Stimulated activated CD8-positive, alpha-beta memory T cell treated with anti-CD3 and anti-CD28 coated beads, Interleukin-7, amount 100 ng/mL, for 1 hour (primary cell): Measurements from ENCODE around the gene SECISBP2L.
A peak's percentile ranks its signal among the peaks of the same experiment; 100 is the strongest.
"Not testable (repeated sequence)": the region's sequence is repeated elsewhere in the genome, so short reads cannot be mapped to it uniquely, and the experiment has no call there.

Experiments used
- DNase-seq, 2 donors: peaks; one replicate each; pipeline ENCODE4 v3.0.0-alpha.2; 2020; ENCODE audit warnings: low read depth in 2 of 2

SECISBP2L gene, protein sequence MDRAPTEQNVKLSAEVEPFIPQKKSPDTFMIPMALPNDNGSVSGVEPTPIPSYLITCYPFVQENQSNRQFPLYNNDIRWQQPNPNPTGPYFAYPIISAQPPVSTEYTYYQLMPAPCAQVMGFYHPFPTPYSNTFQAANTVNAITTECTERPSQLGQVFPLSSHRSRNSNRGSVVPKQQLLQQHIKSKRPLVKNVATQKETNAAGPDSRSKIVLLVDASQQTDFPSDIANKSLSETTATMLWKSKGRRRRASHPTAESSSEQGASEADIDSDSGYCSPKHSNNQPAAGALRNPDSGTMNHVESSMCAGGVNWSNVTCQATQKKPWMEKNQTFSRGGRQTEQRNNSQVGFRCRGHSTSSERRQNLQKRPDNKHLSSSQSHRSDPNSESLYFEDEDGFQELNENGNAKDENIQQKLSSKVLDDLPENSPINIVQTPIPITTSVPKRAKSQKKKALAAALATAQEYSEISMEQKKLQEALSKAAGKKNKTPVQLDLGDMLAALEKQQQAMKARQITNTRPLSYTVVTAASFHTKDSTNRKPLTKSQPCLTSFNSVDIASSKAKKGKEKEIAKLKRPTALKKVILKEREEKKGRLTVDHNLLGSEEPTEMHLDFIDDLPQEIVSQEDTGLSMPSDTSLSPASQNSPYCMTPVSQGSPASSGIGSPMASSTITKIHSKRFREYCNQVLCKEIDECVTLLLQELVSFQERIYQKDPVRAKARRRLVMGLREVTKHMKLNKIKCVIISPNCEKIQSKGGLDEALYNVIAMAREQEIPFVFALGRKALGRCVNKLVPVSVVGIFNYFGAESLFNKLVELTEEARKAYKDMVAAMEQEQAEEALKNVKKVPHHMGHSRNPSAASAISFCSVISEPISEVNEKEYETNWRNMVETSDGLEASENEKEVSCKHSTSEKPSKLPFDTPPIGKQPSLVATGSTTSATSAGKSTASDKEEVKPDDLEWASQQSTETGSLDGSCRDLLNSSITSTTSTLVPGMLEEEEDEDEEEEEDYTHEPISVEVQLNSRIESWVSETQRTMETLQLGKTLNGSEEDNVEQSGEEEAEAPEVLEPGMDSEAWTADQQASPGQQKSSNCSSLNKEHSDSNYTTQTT

DNA sequence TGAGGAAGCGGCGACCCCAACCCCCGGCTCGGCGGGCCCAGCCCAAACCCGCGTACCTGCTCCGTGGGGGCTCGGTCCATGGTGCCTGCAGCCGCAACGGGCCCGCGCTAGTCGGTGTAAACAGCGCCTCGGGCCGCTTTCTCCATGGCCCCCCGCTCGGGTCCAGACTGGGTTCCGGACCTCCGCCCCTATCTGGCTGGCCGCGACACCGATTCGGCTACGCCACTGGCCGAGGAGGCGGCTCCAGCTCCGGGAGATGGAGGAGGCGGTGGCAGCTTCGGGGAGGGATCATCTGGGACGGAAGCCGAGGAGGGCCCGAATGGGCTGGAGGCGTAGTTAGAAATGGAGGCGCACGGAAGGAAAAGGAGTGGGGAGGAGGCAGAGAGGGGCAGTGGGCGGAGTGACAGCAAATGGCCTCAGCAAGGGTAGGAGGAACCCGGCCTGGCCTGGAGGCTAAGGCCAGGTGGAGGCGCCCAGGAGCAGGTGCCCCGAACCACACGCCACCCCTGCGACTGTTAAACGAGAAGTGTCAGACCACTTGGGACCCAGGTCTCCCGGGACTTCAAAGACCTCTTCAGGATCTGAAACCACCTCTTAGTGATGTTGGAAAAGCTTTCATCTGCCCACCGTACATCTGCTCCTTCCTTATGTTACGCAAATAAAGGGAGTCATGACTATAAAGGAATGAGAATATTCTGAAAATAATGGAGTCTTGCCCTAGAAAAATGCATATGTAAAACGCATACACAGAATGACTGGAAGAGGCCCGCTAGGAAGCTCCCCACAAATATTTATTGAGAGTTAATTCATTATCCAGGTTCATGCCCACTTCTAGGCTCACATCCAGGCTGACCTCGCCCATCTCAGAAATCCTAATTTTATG is at the start of gene SECISBP2L:
Gene SECISBP2L, minus strand, starts transcription at position 227 of the 883 bp plus-strand sequence. Its CDS starts 147 bp downstream, at position 80.
- DNase-seq, result peak; percentile 65 to 76

DNA sequence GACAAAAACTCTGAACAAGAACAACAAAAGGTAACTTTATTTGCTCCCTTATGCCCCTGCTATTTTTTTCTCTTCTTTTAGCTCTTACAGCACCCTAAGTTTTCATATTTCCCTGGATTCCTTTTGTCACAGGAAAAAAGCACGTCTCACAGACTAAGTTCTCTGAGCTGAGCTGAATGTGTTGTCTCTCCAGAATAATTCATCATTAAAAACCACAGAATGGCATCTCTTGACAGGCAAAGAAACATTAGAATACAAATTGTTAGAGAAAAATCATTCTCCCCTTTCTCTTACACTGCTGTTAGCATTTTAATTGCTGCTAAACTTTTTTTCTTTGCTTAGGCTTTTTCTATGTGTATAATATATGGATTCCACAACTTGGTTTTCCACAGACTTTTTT is 48.7 kb upstream of the SECISBP2L start:
- DNase-seq, result no peak

DNA sequence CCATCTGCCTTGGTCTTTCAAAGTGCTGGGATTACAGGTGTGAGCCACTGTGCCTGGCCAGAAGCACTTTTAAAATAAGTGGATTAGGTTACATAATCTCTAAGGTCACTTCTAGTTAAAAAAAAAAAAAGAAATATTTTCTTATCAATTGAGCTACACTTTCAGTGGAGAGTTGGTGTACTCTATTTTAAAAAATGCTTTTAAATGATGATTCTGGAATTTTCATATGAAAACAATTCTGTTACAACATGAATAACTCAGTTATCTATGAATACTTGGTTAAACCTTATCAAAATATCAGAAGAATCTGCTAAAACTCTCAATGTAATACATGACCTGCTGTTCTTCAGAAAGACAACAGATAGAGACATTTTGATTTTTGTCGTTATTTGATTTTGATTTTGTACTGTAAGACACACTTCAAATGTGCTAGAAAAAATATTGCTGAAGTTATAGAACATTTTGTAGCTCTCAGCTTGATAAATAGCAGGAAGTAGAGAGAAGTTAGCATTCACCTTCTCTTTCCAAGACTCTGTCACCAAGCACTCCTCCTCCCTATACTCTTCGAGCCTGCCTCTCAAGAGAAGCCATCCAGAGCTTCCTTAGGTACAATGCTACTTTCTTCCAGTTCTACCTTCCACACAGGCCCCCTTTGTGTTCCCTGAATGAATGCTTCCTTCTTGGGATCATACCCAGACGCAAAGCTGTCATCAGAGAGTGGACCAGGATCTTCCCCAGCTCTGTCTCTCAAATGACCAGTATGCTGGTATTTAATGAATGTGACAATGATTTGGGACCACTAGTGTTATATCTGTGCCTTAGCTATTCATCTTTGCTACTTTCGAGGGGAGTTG is 47.2 kb upstream of the SECISBP2L start:
- no peak for DNase-seq

DNA sequence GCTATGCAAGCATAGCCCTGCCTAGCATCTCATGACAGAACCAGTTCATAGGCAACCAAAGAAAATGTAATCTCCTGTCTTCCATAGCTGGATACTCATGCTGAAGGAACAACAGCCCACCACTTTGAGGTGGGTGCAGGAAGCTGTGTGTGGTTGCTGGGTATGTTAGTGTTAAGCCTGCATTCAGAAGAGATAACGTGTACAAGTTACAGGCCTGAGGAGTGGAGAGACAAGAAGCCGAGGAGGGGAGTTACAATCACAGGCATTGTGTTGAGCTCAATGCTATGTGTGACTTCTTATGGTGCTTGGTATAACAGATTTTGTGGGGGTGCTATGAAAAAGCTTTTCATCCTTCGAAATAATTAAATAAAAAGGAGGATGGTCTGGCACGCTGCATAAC is 42.8 kb upstream of the SECISBP2L start:
- no peak for DNase-seq

DNA sequence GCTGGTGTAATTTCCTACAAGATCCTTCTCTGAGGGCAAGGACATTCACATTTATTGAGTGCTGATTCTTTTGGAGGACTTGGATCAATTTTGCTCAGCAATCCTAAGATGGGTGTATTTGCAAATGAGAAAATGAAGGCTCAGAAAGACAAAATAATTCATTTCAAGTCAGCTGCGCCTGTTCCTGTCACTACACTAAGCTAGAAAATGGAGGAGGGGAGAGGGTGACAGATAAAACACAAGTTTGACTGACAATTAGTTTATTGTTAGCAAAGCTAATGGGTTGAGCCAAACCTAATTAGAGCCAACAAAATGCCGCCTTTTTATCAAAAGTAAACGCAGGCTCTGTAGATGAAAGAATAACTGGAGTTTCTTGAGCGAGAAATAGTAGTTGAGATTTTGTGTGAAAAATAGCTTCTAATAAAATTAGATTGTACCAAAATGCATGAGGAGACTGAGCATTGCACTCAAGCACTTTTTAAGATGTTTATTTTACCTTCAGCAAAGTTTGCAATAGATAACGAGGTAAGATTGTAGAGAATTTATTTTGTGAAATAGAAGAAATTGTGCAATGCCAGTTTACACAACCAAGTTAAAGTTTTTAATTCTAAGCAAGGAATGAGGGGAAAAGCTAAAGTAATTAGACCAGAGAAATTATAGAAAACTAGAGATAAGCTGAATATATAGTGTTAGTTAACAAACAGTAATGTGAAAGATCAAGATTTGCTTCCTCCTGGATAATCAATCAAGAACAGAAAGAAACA is 39.6 kb upstream of the SECISBP2L start:
- no peak for DNase-seq

DNA sequence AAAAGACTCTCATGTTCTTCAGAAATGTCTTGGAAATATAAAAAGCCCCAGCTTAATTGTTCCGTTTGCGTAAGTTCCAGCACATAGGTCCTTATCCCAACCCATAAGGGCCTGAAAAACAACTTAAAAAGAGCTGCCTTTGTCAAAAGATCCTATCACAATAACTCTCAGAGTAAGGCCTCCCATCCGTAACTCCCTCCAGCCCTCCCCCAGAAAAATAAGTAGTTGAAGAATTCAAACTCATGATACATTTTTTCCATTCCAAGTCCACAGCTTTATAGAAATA is 38.0 kb upstream of the SECISBP2L start:
- no peak for DNase-seq

DNA sequence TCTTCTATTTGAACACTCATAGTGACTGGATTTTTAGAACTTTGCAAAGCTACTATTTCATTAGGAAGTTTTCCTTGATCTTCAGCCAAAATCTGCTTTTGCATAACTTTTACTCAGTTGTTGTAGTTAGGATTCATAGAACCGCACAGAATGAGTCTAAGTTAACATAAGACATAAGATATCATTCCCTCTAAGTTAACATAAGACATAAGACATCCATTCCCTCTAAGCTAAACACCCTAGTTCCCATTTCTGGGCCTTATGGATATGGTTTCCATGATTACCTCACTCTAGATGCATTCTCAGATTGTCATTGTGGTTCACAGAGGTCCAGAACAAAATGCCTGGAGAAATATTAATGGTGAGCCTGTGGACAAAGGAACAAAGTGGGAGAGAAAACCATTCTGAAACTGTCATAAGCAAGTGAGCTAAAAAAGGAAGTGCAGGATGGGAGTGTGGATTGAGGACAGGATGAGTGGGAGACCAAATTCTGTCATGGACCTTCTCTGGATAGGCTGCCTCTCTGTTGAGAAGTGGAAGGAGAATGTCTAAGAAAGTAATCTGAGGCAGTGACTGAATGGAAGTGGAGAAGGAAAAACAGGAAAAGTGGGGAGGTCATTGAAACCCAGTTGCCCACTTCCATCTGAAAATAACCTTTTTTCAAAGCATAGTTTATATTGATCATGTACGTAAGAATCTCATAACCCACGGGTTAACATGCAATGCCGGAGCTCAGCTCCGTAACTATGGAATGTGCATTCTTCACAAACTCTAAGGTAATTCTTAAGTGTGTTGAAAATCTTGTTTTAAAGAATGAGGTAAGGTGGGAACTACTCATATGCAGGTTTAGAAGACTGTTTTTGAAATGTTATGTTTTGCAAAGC is 37.4 kb upstream of the SECISBP2L start:
- no peak for DNase-seq

DNA sequence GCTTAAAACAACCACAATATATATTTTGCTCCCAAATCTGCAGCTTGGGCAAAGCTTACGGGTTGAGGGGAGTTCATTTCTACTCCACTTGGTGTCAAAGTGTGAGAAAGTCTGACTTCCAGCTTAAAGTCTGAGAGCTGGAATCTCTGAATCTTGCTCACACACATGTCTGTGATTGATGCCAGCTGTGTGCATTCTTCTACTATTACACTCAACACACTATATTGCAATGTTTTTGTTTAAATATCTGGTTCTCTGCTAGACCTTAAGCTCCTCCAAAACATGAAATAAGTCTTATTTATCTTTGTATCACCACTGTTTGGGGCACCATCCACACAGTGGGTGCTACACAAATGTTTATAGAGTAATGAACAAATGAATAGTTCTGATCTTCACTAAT is 36.7 kb upstream of the SECISBP2L start:
- DNase-seq, result no peak

DNA sequence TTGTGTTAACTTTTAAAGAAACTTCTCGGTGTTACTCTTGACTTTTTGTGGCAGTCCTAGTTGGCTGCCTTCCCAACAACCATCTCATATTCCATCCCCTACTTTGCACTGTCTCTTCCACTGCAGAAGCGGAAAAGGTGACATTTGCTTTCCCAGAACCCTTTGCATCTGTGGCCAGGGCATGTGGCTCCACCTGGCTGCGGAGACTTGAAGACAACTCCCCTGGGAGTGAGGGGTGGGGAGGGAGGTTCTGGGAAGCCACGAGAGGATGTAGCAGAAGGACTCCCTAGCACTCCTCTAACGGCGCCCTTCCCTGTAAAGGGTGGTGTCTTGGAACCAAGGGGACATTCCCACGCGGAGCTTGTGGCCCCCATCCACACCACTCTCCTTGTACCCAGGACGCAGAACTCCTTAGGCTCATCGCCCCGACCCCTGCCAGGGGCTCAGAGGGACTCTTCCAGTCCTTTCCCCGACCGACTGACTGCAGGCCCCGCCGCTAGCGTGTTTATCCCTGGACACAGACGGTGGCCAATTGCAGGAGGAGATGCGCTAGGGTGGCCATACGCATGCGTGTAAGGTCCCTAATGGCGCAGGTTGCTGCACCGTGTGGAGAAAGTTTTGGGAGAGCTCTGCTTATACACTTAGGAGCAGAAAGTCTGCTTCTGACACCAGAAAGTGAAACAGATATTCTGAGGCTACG is 33.2 kb upstream of the SECISBP2L start:
- DNase-seq, result no peak

DNA sequence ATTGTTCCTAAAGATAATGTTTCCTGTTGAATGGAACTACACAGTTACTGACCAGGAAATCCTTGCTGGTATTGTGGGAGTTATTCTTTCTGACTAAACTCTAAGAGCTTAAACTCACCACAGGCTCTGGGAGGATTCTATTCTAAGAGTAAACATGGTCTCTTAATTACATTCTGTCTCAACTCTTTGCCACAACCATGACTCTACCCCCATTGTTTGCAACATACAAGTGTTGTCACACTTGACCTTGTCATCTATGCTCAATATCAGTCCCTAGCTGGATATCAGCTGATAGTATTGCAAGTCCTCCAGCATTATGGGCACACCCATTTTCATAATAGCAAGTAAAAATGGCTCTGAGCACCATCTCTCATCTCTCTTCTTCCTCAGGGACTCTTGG is 29.6 kb upstream of the SECISBP2L start:
- DNase-seq, result no peak

DNA sequence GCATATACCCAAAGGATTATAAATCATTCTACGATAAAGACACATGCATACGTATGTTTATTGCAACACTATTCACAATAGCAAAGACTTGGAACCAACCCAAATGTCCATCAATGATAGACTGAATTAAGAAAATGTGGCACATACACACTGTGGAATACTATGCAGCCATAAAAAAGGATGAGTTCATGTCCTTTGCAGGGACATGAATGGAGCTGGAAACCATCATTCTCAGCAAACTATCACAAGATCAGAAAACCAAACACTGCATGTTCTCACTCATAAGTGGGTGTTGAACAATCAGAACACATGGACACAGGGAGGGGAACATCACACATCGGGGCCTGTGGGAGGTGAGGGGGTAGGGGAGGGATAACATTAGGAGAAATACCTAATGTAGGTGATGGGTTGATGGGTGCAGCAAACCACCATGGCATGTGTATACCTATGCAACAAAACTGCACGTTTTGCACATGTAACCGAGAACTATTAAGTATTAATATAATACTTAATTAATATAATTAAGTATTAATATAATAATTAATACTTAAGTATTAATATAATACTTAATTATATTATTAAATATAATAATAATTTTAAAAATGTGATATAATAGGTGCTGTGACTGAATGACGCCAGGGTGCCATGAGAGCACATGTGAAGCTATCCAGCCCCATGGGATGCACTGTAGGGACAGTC is 28.5 kb upstream of the SECISBP2L start:
- not testable (repeated sequence) for DNase-seq

DNA sequence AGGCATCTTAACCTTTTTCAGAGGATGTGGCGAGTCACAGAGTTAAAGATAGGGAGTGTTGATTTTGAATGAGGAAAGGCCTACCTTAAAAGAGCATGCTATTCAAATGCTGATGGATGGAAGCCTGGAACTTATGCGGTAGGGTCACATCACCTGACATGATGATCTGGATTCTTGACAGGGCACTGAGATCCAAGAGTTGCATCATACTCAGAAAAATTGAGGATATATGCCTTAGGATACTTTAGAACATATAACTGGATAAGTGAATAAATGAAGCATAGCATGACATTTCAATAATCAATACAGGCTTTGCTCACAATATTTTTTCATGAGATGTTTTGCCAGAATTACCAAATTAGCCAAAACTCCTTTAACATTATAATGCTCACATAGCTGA is 20.1 kb upstream of the SECISBP2L start:
- no peak for DNase-seq

DNA sequence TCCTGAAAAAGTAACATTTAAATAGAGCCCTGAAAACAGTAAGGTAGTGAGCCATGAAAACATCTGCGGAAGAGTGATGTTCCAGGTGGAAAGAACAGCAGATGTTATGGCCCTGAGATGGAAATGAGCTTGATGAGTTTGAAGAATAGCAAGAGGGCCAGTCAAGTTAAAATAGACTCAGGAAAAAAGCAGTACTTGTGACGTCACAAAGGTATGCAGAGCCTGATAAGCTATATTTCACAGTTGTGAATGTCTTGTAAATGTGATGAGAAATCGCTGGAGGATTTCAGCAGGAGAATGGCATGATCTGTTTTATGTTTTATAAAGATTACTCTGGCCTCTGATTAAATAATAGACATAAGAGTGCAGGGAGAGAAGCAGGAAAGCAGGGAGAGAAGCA is 18.6 kb upstream of the SECISBP2L start:
- DNase-seq, result no peak

DNA sequence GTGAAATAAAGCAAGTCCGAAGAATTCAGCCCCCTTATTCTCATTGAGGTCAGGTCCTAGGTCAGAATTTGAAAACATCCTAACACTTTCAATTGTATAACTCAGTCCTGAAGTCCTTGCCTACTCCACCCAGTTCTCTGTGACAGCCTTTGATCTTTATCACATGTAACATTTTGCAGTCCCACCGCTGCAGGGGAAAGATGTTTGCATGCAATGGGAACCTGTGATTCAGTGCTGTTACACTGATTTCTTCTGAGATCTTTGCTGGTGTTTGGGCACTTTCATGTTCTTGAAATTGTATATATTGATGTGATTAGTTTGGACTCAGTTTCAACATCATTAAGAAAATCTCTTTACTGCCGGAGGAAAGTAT is 18.0 kb upstream of the SECISBP2L start:
- DNase-seq, result no peak

DNA sequence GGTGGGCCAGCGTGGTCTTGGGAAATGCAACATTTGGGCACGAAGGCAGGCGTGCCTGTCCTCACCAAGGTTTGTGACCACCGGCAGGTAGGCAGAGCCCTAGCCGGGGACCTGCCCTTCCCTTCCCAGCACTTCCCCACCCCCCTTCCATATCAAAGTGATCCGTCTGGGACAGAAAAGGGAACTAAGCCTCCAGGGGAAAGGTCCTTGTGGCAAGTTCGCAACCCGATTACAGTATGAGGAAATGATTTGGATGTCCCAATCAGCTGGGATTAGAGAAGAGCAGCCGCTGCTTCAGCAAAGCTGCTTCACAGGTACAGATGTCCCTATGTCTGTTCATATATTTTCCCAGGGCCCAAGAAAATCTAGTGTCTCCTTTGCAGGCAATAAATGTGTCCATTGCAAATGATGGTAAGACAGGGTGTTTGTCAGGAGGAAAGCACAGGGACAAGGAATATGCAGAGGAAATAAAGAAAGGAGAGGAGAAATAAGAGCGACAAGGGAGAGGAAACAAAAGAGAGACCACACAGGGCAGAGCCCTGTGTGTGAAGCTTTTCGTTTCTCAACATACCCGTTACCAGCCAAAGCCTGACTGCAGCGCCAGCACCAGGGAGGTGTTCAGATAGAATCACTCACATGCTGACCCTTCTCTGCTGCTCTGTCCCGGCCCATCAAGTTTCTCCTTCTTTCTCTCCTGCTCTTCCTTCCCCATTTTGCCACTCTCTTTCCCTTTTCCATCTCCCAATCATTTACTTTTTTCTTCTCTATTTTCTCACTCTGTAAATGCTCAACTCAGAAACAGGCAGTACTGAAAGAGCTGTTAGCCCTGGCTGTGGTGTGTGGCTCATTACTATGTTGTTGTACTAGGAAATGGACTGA is 17.4 kb upstream of the SECISBP2L start:
- no peak for DNase-seq

DNA sequence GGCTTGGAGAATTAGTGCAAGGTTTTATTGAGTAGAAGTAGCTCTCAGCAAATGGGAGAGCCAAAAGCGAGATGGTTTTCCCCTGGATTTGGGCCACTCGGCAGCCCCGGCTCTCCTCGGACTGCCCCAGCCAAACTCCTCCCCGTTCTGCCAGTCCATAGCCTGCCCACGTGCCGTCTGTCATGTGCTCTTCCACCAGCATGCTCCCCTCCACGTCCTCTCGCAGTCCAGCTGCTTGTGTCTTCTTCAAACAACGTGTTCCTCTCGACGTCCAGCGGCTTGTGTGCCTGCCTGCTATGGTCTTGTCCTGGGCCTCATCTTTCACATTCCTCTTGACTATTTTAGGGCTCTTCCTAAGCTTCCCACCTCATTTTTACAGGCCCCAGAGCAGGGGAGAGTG is 16.7 kb upstream of the SECISBP2L start:
- no peak for DNase-seq
